Progenitor cell of endocrine pancreas (in vitro differentiated cells): ENCODE results near the gene FAT1. TPM values are rescaled to one million over a fixed set of nuclear protein-coding genes. Genes with fewer than 3 reads are reported as not detected.

Experiments
- DNase-seq: peaks from one replicate; pipeline ENCODE4 v3.0.0; 2021; ENCODE audit warnings: low spot score; ENCODE audit not compliant: unreplicated experiment
- H3K27ac Mint-ChIP-seq: 2 replicates; pipeline ENCODE4 v1.8.0; 2021; ENCODE audit warnings: mild to moderate bottlenecking, moderate library complexity, mixed read lengths
- H3K27me3 Mint-ChIP-seq: 2 replicates; pipeline ENCODE4 v1.8.0; 2021; ENCODE audit warnings: mixed read lengths
- H3K36me3 Mint-ChIP-seq: 2 replicates; pipeline ENCODE4 v1.8.0; 2022; ENCODE audit warnings: mixed read lengths; ENCODE audit not compliant: insufficient read depth
- H3K4me1 Mint-ChIP-seq: 2 replicates; pipeline ENCODE4 v1.8.0; 2021; ENCODE audit warnings: low read depth, mixed read lengths
- H3K4me3 Mint-ChIP-seq: 2 replicates; pipeline ENCODE4 v1.8.0; 2021; ENCODE audit warnings: low read depth, mild to moderate bottlenecking, moderate library complexity, mixed read lengths
- H3K9me3 Mint-ChIP-seq: 2 replicates; pipeline ENCODE4 v1.8.0; 2021; ENCODE audit warnings: low read depth, mixed read lengths
- CTCF ChIP-seq: fragments of 200-600 bp; sonication (generic); IDR thresholded peaks from one replicate; pipeline ENCODE4 v1.5.0; 2021; ENCODE audit warnings: antibody characterized with exemption, mild to moderate bottlenecking; ENCODE audit not compliant: unreplicated experiment
- total RNA-seq: library from RNA; stranded (reverse); gene quantifications from 2 replicates; pipeline ENCODE4 v1.2.1, GENCODE V29; 2021

The FAT1 gene
- total RNA-seq, 1 donor from 2014 or later, result 264 TPM

- H3K27ac Mint-ChIP-seq, result peak overlapping the region; percentile 50
These were observed 138.7 kb downstream of the FAT1 start for GRCh38 chr4:186584912-186585311.

GRCh38 chr4:186581421-186581820 is 142.2 kb downstream of the FAT1 start:
- Mint-ChIP-seq H3K27me3 (no peaks in the 10 kb centered on the region), H3K27ac (no peak overlapping the region), H3K9me3 (peaks cover 8% of the 10 kb centered on the region), H3K36me3 (peaks cover 33% of the 10 kb centered on the region), H3K4me3 (no peak overlapping the region), H3K4me1 (no peaks in the 10 kb centered on the region)
- TF ChIP-seq CTCF, result no peak
- no peak for DNase-seq

More at GRCh38 chr4:186584912-186585311, 138.7 kb downstream of the FAT1 start:
- Mint-ChIP-seq H3K4me3 (no peak overlapping the region), H3K36me3 (peaks cover 44% of the 10 kb centered on the region), H3K9me3 (peaks cover 4% of the 10 kb centered on the region), H3K4me1 (no peaks in the 10 kb centered on the region), H3K27me3 (no peaks in the 10 kb centered on the region)
- TF ChIP-seq CTCF, result no peak
- DNase-seq, result no peak

GRCh38 chr4:186580669-186581068 is 143.0 kb downstream of the FAT1 start:
- no peak overlapping the region for H3K27ac Mint-ChIP-seq
- no peak overlapping the region for H3K4me3 Mint-ChIP-seq
- no peaks in the 10 kb centered on the region for H3K27me3 Mint-ChIP-seq
- no peak for DNase-seq
- H3K36me3 Mint-ChIP-seq, result peaks cover 32% of the 10 kb centered on the region
- no peak for TF ChIP-seq CTCF
- no peaks in the 10 kb centered on the region for H3K4me1 Mint-ChIP-seq
- H3K9me3 Mint-ChIP-seq, result peaks cover 12% of the 10 kb centered on the region

- Mint-ChIP-seq H3K4me3 (no peak overlapping the region), H3K36me3 (no peaks in the 10 kb centered on the region), H3K27me3 (no peaks in the 10 kb centered on the region), H3K4me1 (peaks cover 5% of the 10 kb centered on the region), H3K9me3 (no peaks in the 10 kb centered on the region), H3K27ac (no peak overlapping the region)
- TF ChIP-seq CTCF, result no peak
- DNase-seq, result no peak
These were observed 153.3 kb downstream of the FAT1 start for GRCh38 chr4:186570193-186570996.

GRCh38 chr4:186569533-186570192 is 154.0 kb downstream of the FAT1 start:
- H3K4me1 Mint-ChIP-seq, result peaks cover 5% of the 10 kb centered on the region
- H3K27ac Mint-ChIP-seq, result no peak overlapping the region
- no peaks in the 10 kb centered on the region for H3K9me3 Mint-ChIP-seq
- no peaks in the 10 kb centered on the region for H3K27me3 Mint-ChIP-seq
- no peak for DNase-seq
- no peak overlapping the region for H3K4me3 Mint-ChIP-seq
- no peaks in the 10 kb centered on the region for H3K36me3 Mint-ChIP-seq
- TF ChIP-seq CTCF, result no peak
